IMR-90 (cell line): Measurements from ENCODE around the gene ATP5F1D. TPM values are rescaled to one million over a fixed set of nuclear protein-coding genes. Genes with fewer than 3 reads are reported as not detected.
A peak's percentile ranks its signal among the peaks of the same experiment; 100 is the strongest.

Experiments
- ATAC-seq: fragments of 200-7000 bp; cut with Tn5 transposase; 2 replicates; pipeline ENCODE4 v1.9.1; 2020; ENCODE audit warnings: low read depth, mild to moderate bottlenecking, moderate library complexity
- BruUV-seq: library from RNA; stranded (reverse); fragments of 400-500 nt; replicated peaks from 2 replicates; lab custom pipeline; 2021; lab: Mats Ljungman, UMichigan
- CTCF ChIA-PET: fragments of 300-600 bp; formaldehyde crosslinking; extraction: SDS; loops from one replicate; lab custom pipeline; 2021; ENCODE audit warnings: antibody characterized with exemption; lab: Yijun Ruan, JAX
- POLR2A ChIA-PET: fragments of 300-600 bp; sonication (Branson Sonifier 250); formaldehyde crosslinking; loops from one replicate; lab custom pipeline; 2022; ENCODE audit warnings: antibody characterized with exemption; ENCODE audit not compliant: unreplicated experiment; lab: Charles Lee
- DNase-seq: peaks from one replicate; pipeline ENCODE4 v3.0.0; 2013
- H2AFZ ChIP-seq: replicated peaks from 2 replicates; pipeline ENCODE3; 2013; ENCODE audit warnings: low read length, mild to moderate bottlenecking; ENCODE audit not compliant: poor library complexity
- H2AK5ac ChIP-seq: 2 replicates; pipeline ENCODE4 v1.6.1; 2013; ENCODE audit warnings: low read depth, low read length, inconsistent platforms
- H2AK9ac ChIP-seq: replicated peaks from 2 replicates; pipeline ENCODE3; 2013; ENCODE audit warnings: mild to moderate bottlenecking, low read depth, low read length, moderate library complexity; ENCODE audit not compliant: poor library complexity
- H2BK120ac ChIP-seq: 2 replicates; pipeline ENCODE4 v1.6.1; 2013; ENCODE audit warnings: low read depth, low read length, inconsistent platforms
- H2BK15ac ChIP-seq: 3 replicates; pipeline ENCODE4 v1.6.1; 2013; ENCODE audit warnings: low read depth, low read length, inconsistent platforms
- H2BK20ac ChIP-seq: 2 replicates; pipeline ENCODE4 v1.6.1; 2013; ENCODE audit warnings: low read depth, mild to moderate bottlenecking, inconsistent platforms, low read length, moderate library complexity
- H2BK5ac ChIP-seq: 2 replicates; pipeline ENCODE4 v1.6.1; 2013; ENCODE audit warnings: mild to moderate bottlenecking, low read depth, low read length, inconsistent platforms; ENCODE audit not compliant: poor library complexity, severe bottlenecking
- H3K14ac ChIP-seq: replicated peaks from 2 replicates; pipeline ENCODE4 v1.6.1; 2013; ENCODE audit warnings: low read depth, low read length, inconsistent platforms
- H3K18ac ChIP-seq: 2 replicates; pipeline ENCODE4 v1.6.1; 2013; ENCODE audit warnings: low read depth, low read length, control low read depth
- H3K23ac ChIP-seq: 2 replicates; pipeline ENCODE4 v1.6.1; 2013; ENCODE audit warnings: low read depth, low read length, inconsistent platforms
- H3K27ac ChIP-seq: 2 replicates; pipeline ENCODE4 v1.5.1; 2013; ENCODE audit warnings: mild to moderate bottlenecking, control low read depth, low read length; ENCODE audit not compliant: insufficient read depth
- H3K27me3 ChIP-seq: 2 replicates; pipeline ENCODE4 v1.6.1; 2013; ENCODE audit warnings: low read length; ENCODE audit not compliant: control insufficient read depth, insufficient read depth
- H3K36me3 ChIP-seq: 2 replicates; pipeline ENCODE4 v1.6.1; 2013; ENCODE audit warnings: low read length, mixed read lengths; ENCODE audit not compliant: control insufficient read depth, insufficient read depth
- H3K4ac ChIP-seq: 2 replicates; pipeline ENCODE4 v1.6.1; 2013; ENCODE audit warnings: low read depth, low read length, inconsistent platforms
- H3K4me1 ChIP-seq: 2 replicates; pipeline ENCODE4 v1.6.1; 2013; ENCODE audit warnings: low read length, mixed read lengths; ENCODE audit not compliant: control insufficient read depth, insufficient read depth
- H3K4me2 ChIP-seq: 2 replicates; pipeline ENCODE4 v1.6.1; 2013; ENCODE audit warnings: low read depth, mild to moderate bottlenecking, control low read depth, low read length, moderate library complexity
- H3K4me3 ChIP-seq: 2 replicates; pipeline ENCODE4 v1.5.1; 2013; ENCODE audit warnings: low read depth, mild to moderate bottlenecking, control low read depth, low read length, moderate library complexity; ENCODE audit not compliant: insufficient read depth
- H3K56ac ChIP-seq: 2 replicates; pipeline ENCODE4 v1.6.1; 2013; ENCODE audit warnings: low read length, inconsistent platforms; ENCODE audit not compliant: insufficient read depth; ENCODE audit errors: extremely low read depth
- H3K79me1 ChIP-seq, 2 experiments: 2 replicates each; pipeline ENCODE4 v1.6.1; 2013; ENCODE audit warnings: low read length in 2 of 2, inconsistent platforms in 1 of 2, low read depth in 1 of 2
- H3K9ac ChIP-seq: 2 replicates; pipeline ENCODE4 v1.6.1; 2013; ENCODE audit warnings: low read depth, low read length, control low read depth
- H3K9me1 ChIP-seq: 2 replicates; pipeline ENCODE4 v1.6.1; 2013; ENCODE audit warnings: low read length, inconsistent platforms; ENCODE audit not compliant: insufficient read depth
- H3K9me3 ChIP-seq: 2 replicates; pipeline ENCODE4 v1.6.1; 2013; ENCODE audit warnings: low read length; ENCODE audit not compliant: control insufficient read depth, insufficient read depth
- H4K20me1 ChIP-seq: 2 replicates; pipeline ENCODE4 v1.6.1; 2013; ENCODE audit warnings: low read length, inconsistent platforms; ENCODE audit not compliant: insufficient read depth
- H4K5ac ChIP-seq: 2 replicates; pipeline ENCODE4 v1.6.1; 2013; ENCODE audit warnings: mild to moderate bottlenecking, low read depth, low read length, control low read depth
- H4K8ac ChIP-seq, 2 experiments: 2 replicates each; pipeline ENCODE4 v1.6.1; 2013; ENCODE audit warnings: low read depth in 2 of 2, low read length in 2 of 2, control low read depth in 1 of 2, inconsistent platforms in 1 of 2
- H4K91ac ChIP-seq: 2 replicates; pipeline ENCODE4 v1.6.1; 2013; ENCODE audit warnings: low read depth, low read length, inconsistent platforms; ENCODE audit not compliant: insufficient read depth
- CHD1 ChIP-seq: IDR thresholded peaks from 2 replicates; pipeline ENCODE4 v1.6.1; 2012; ENCODE audit warnings: low read depth, low read length, improper control_type of control experiment
- FOS ChIP-seq: fragments of 150-350 bp; IDR thresholded peaks from 2 replicates; pipeline ENCODE4 v1.6.1; 2016; ENCODE audit warnings: low read depth, low read length
- MAFK ChIP-seq: IDR thresholded peaks from 2 replicates; pipeline ENCODE4 v1.6.1; 2012; ENCODE audit warnings: low read depth, low read length, improper control_type of control experiment
- MAZ ChIP-seq: IDR thresholded peaks from 2 replicates; pipeline ENCODE4 v1.6.1; 2012; ENCODE audit warnings: low read depth, mild to moderate bottlenecking, low read length, improper control_type of control experiment, moderate library complexity, borderline replicate concordance
- MXI1 ChIP-seq: IDR thresholded peaks from 2 replicates; pipeline ENCODE4 v1.6.1; 2012; ENCODE audit warnings: low read depth, mild to moderate bottlenecking, low read length, moderate library complexity, borderline replicate concordance
- NFE2L2 ChIP-seq: fragments of 150-350 bp; IDR thresholded peaks from 2 replicates; pipeline ENCODE4 v1.6.1; 2016; ENCODE audit warnings: low read depth, mild to moderate bottlenecking, low read length
- POLR2A ChIP-seq: IDR thresholded peaks from 2 replicates; pipeline ENCODE4 v1.6.1; 2012; ENCODE audit warnings: mild to moderate bottlenecking, low read depth, low read length
- RAD21 ChIP-seq: IDR thresholded peaks from 2 replicates; pipeline ENCODE4 v1.6.1; 2012; ENCODE audit warnings: low read length, improper control_type of control experiment
- SMC3 ChIP-seq: fragments of 150-350 bp; IDR thresholded peaks from 2 replicates; pipeline ENCODE4 v1.6.1; 2016; ENCODE audit warnings: low read depth, mild to moderate bottlenecking, antibody characterized with exemption, low read length, moderate library complexity
- WGBS, 2 experiments: methylation state at CpG; one replicate each; pipeline versions ENCODE4 v1.1.5 to v1.1.7; 2013; ENCODE audit warnings: missing lambda C conversion rate in 2 of 2; ENCODE audit not compliant: insufficient read length in 1 of 2; ENCODE audit errors: extremely low coverage in 2 of 2; 5-methylcytosine and 5-hydroxymethylcytosine counted together
- dilution Hi-C: fragments of 300-500 bp; cut with HindIII; formaldehyde crosslinking; loops from one replicate; pipeline ENCODE4 v1.14.3; 2018; ENCODE audit warnings: low sequenced_read_pairs; ENCODE audit not compliant: unreplicated experiment
- in situ Hi-C: fragments of 300-500 bp; cut with MboI; formaldehyde crosslinking; loops from 3 replicates; pipeline ENCODE4 v1.14.3; 2019; ENCODE audit warnings: low sequenced_read_pairs, inconsistent platforms, mixed read lengths
- intact Hi-C: fragments of 100-400 bp; cut with micrococcal nuclease; formaldehyde crosslinking; loops from 2 replicates; pipeline ENCODE4 v1.10.0; 2022
- polyA plus RNA-seq, 3 experiments: library from polyadenylated mRNA; depleted of rRNA; stranded (reverse); fragments of >200 nt; gene quantifications; 2 replicates each; pipeline ENCODE4 v1.2.3, GENCODE V29; 2012; ENCODE audit warnings: low replicate concordance in 1 of 3
- total RNA-seq: library from RNA; depleted of rRNA; stranded (reverse); fragments of >200 nt; gene quantifications from 2 replicates; pipeline ENCODE4 v1.2.3, GENCODE V29; 2012
- TF ChIP-seq, protein P1 (sequence below): fragments of 150-350 bp; IDR thresholded peaks from 2 replicates; pipeline ENCODE4 v1.6.1; 2017; ENCODE audit warnings: mild to moderate bottlenecking, antibody characterized with exemption, low read length, low read depth
- TF ChIP-seq, protein P2 (sequence below): conservative IDR thresholded peaks from 2 replicates; pipeline ENCODE4 v1.5.1; 2012; ENCODE audit warnings: mild to moderate bottlenecking, low read depth, low read length, improper control_type of control experiment
- TF ChIP-seq, protein P3 (sequence below): fragments of 150-350 bp; IDR thresholded peaks from 2 replicates; pipeline ENCODE4 v1.6.1; 2016; ENCODE audit warnings: low read depth, mild to moderate bottlenecking, low read length, moderate library complexity, borderline replicate concordance

The ATP5F1D gene
- total and polyA plus RNA-seq, 2 of the 4 experiments (the other 2 are of a cell fraction): 7.3 to 140 TPM

DNA sequence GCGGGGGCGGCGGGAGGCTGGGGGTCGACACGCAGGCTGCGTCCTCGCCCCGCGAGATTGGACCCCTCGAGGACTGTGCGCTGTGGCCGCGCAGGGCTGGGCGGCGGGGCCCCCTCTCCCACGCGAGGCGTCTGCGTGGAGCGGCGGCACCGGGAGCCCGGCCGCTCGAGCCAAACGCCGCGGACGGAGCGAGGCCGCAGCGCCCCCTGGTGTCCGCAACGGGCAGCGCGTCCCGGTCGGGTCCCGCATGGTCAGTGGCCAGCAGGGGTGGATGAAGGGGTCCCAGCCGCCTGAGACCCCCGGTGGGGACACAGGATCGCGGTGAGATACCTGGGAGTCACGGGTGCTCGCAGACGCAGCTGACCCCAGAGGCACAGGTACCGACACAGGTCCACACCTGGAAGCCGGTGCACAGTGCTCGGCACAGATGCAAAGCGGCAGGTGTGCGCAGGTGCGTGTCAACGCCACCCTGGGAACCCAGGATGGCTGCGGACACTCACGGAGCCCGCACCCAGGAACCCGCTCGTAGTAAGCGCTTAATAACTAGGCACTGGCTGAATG is 25.4 kb downstream of the ATP5F1D start:
- ChIA-PET POLR2A (interaction anchor here (0.6 to 1.8 kb wide), 7 partner anchors 8 to 176 kb away, joined by 3 to 24 read pairs (median 6); partner anchors contain the start of gene FAM174C), CTCF (interaction anchor here (0.6 to 3.5 kb wide), 6 partner anchors 12 to 620 kb away, joined by 3 to 64 read pairs (median 4); partner anchors contain the start of gene ATP5F1D)
- H3K27ac ChIP-seq: peak overlapping the region; percentile 93
- H4K8ac ChIP-seq: no peak overlapping the region; a peak in 1 of 4 replicates
- peaks cover 9% of the 10 kb centered on the region for H3K9me1 ChIP-seq
- H3K4ac ChIP-seq: peak overlapping the region; percentile 47
- H2AK5ac ChIP-seq: peak overlapping the region; percentile 87
- H4K5ac ChIP-seq: no peak overlapping the region
- peak overlapping the region; percentile 54 for H3K9ac ChIP-seq
- peaks cover 13% of the 10 kb centered on the region for H3K36me3 ChIP-seq
- ATAC-seq: peak; percentile 13
- H3K4me1 ChIP-seq: peaks cover 51% of the 10 kb centered on the region
- H3K14ac ChIP-seq: 0 out of 2 replicates have a peak overlapping the region, but pooled peaks have one; percentile 27
- H3K56ac ChIP-seq: no peak overlapping the region; the same call in 1 of the 2 replicates
- peak overlapping the region; percentile 85 for H3K4me2 ChIP-seq
- no peaks in the 10 kb centered on the region for H3K27me3 ChIP-seq
- no peak overlapping the region for H2BK15ac ChIP-seq
- no TSS peak for BruUV-seq
- TF ChIP-seq NFE2L2 (no peak), POLR2A (no peak; the same call in 1 of the 2 replicates), FOS (no peak), CHD1 (no peak), SMC3 (peak; percentile 65), MAFK (no peak), MAZ (peak; percentile 61; the same call in 1 of the 2 replicates), MXI1 (peak; percentile 54; the same call in 1 of the 2 replicates), RAD21 (peak; percentile 76)
- TF ChIP-seq, protein P1, sequence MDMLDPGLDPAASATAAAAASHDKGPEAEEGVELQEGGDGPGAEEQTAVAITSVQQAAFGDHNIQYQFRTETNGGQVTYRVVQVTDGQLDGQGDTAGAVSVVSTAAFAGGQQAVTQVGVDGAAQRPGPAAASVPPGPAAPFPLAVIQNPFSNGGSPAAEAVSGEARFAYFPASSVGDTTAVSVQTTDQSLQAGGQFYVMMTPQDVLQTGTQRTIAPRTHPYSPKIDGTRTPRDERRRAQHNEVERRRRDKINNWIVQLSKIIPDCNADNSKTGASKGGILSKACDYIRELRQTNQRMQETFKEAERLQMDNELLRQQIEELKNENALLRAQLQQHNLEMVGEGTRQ: 0 out of 2 replicates have a peak, but pooled peaks have one; percentile 1
- TF ChIP-seq, protein P2, sequence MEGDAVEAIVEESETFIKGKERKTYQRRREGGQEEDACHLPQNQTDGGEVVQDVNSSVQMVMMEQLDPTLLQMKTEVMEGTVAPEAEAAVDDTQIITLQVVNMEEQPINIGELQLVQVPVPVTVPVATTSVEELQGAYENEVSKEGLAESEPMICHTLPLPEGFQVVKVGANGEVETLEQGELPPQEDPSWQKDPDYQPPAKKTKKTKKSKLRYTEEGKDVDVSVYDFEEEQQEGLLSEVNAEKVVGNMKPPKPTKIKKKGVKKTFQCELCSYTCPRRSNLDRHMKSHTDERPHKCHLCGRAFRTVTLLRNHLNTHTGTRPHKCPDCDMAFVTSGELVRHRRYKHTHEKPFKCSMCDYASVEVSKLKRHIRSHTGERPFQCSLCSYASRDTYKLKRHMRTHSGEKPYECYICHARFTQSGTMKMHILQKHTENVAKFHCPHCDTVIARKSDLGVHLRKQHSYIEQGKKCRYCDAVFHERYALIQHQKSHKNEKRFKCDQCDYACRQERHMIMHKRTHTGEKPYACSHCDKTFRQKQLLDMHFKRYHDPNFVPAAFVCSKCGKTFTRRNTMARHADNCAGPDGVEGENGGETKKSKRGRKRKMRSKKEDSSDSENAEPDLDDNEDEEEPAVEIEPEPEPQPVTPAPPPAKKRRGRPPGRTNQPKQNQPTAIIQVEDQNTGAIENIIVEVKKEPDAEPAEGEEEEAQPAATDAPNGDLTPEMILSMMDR: peak; percentile 88
- TF ChIP-seq, protein P3, sequence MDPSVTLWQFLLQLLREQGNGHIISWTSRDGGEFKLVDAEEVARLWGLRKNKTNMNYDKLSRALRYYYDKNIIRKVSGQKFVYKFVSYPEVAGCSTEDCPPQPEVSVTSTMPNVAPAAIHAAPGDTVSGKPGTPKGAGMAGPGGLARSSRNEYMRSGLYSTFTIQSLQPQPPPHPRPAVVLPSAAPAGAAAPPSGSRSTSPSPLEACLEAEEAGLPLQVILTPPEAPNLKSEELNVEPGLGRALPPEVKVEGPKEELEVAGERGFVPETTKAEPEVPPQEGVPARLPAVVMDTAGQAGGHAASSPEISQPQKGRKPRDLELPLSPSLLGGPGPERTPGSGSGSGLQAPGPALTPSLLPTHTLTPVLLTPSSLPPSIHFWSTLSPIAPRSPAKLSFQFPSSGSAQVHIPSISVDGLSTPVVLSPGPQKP: no peak
- H3K9me3 ChIP-seq: no peaks in the 10 kb centered on the region
- peak overlapping the region; percentile 51; the same call in 1 of the 2 replicates for H4K91ac ChIP-seq
- no peak overlapping the region; the same call in 1 of the 2 replicates for H2BK20ac ChIP-seq
- peaks cover 40% of the 10 kb centered on the region for H4K20me1 ChIP-seq
- peak overlapping the region; percentile 57; the same call in 1 of the 2 replicates for H2BK120ac ChIP-seq
- peak overlapping the region; percentile 98 for H2AK9ac ChIP-seq
- peak overlapping the region; percentile 61 for H3K4me3 ChIP-seq
- DNase-seq: no peak
- peak overlapping the region; percentile 88 for H2BK5ac ChIP-seq
- H3K79me1 ChIP-seq: peaks cover 5 to 64% of the 10 kb centered on the region in 2 experiments; a peak in 3 of 4 replicates
- intact Hi-C loops: loop anchor here (1.0 to 2.0 kb wide), 4 partner anchors 14 to 46 kb away; partner anchors contain the start of gene MIDN
- peak overlapping the region; percentile 90 for H2AFZ ChIP-seq
- WGBS, 2 experiments: 3% methylated on average over 39 of the region's 59 CpGs; no CpG with 5 or more reads in 1 of the 2 experiments
- peak overlapping the region; percentile 68; the same call in 1 of the 2 replicates for H3K23ac ChIP-seq
- in situ Hi-C loops: no loop called here
- dilution Hi-C loops: no loop called here
- no peak overlapping the region for H3K18ac ChIP-seq
